ENCODE measurements around the gene SH3TC2.

SH3TC2 gene

DNA sequence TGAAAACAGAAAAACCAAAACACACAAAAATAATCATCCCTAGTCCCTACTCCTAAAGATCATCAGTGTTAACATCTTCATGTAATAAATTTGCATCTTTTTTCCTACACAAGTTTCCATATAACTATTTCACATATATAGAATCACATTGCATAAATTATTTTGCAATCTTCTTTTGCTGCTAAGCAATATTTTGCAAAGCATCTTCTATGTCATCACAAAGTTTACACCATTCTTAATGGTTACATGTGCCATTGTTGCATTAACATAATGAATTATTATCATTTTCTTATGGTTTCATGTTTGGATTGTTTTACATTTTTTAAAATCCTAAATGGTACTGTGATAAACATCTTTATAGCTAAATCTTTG is 17.8 kb downstream of the SH3TC2 start:
- H3K9me3 ChIP-seq (ENCODE audit: control insufficient read depth, low read length), result no peaks in the 10 kb centered on the region
- no peak overlapping the region for H3K27ac ChIP-seq (ENCODE audit: insufficient read depth, low read depth, low read length, poor library complexity, severe bottlenecking)
- no peaks in the 10 kb centered on the region for H3K27me3 ChIP-seq (ENCODE audit: control insufficient read depth, insufficient read depth, low read length, poor library complexity, severe bottlenecking)
- H3K36me3 ChIP-seq (ENCODE audit: control insufficient read depth, insufficient read depth, low read length), result no peaks in the 10 kb centered on the region
- H3K4me1 ChIP-seq (ENCODE audit: control insufficient read depth, insufficient read depth, low read length), result no peaks in the 10 kb centered on the region
- H3K4me3 ChIP-seq (ENCODE audit: insufficient read depth, low read depth, low read length), result no peak overlapping the region

DNA sequence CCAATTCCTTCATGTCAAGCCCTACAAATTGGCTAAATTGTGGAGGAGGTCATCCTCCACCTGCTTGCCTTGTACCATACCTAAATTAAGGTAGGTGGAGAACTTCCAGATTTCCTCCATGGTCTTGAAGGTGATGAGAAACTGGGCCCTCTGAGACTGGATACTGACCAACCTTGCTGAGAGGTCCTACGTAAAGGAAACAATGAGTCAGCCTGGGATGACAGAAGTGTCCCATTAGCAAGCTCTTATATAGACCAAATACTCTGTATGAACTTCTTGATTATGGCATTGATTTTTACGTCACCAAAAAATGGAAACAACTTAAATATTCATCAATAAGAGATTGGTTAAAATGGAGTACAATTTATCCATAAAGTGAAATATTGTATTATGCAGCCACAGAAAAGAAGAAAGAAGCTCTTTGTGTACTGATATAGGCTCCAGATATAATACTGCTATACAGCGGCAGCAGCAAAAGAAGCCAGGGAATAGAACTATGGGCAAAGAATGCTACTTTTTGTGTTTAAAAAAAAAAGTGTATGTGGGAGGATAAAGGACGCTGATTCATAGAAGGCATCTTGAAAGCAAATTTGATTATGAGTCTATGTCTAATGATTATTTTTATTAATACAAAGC is 18.3 kb downstream of the SH3TC2 start:
- no peaks in the 10 kb centered on the region for H3K9me3 ChIP-seq (ENCODE audit: control insufficient read depth, low read length)
- H3K27ac ChIP-seq (ENCODE audit: insufficient read depth, low read depth, low read length, poor library complexity, severe bottlenecking), result no peak overlapping the region
- 94% methylated on average over 3 of the region's 4 CpGs for WGBS, 2 experiments
- H3K27me3 ChIP-seq (ENCODE audit: control insufficient read depth, insufficient read depth, low read length, poor library complexity, severe bottlenecking), result no peaks in the 10 kb centered on the region
- H3K4me3 ChIP-seq (ENCODE audit: insufficient read depth, low read depth, low read length), result no peak overlapping the region
- H3K36me3 ChIP-seq (ENCODE audit: control insufficient read depth, insufficient read depth, low read length), result no peaks in the 10 kb centered on the region
- no peaks in the 10 kb centered on the region for H3K4me1 ChIP-seq (ENCODE audit: control insufficient read depth, insufficient read depth, low read length)

DNA sequence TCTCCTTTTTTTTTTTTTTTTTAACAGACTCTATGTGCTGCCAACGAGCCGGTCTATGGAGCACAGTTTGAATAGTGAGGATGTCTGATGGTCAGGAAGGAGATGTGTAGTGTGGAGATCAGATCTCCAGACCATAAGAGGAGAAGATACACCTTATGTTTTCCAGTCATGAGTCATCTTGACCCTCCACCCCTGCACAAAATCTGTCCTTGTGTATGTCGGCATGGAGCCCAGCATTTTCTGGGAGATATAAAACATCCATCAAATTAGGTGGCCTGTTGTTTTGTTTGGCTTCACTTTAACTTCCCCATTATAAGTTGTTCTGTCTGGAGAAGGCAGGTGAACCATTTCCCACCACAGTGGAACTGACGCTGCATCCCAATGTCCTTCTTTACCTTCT is 19.2 kb downstream of the SH3TC2 start:
- 92 to 94% methylated on average over 4 of the region's 4 CpGs for WGBS, 2 experiments
- Histone ChIP-seq H3K36me3 (ENCODE audit: control insufficient read depth, insufficient read depth, low read length) (no peaks in the 10 kb centered on the region), H3K27ac (ENCODE audit: insufficient read depth, low read depth, low read length, poor library complexity, severe bottlenecking) (no peak overlapping the region), H3K9me3 (ENCODE audit: control insufficient read depth, low read length) (no peaks in the 10 kb centered on the region), H3K4me3 (ENCODE audit: insufficient read depth, low read depth, low read length) (no peak overlapping the region), H3K4me1 (ENCODE audit: control insufficient read depth, insufficient read depth, low read length) (no peaks in the 10 kb centered on the region), H3K27me3 (ENCODE audit: control insufficient read depth, insufficient read depth, low read length, poor library complexity, severe bottlenecking) (no peaks in the 10 kb centered on the region)

DNA sequence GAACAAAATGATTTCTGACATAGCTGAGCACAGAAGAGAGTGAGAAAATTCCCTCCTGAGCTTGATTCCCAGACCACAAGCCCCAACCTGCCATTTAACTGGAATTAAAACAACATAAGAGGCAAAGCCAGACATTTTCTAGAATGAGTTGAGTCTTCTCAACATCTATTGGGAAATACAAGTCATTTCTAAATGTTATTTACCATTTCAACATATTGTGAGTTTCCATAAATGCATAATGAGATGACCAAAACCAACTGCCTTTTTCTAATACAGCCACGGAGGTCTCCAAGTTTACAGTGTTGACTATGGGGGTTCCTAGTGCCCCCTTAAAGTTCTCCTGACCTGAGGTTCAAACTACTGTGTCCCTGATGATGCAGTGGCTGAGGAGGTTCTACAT is 20.0 kb downstream of the SH3TC2 start:
- H3K9me3 ChIP-seq (ENCODE audit: control insufficient read depth, low read length), result no peaks in the 10 kb centered on the region
- H3K27ac ChIP-seq (ENCODE audit: insufficient read depth, low read depth, low read length, poor library complexity, severe bottlenecking), result no peak overlapping the region
- H3K4me3 ChIP-seq (ENCODE audit: insufficient read depth, low read depth, low read length), result no peak overlapping the region
- WGBS, 2 experiments, result 85 to 96% methylated on average over 1 of the region's 1 CpG
- no peaks in the 10 kb centered on the region for H3K4me1 ChIP-seq (ENCODE audit: control insufficient read depth, insufficient read depth, low read length)
- H3K36me3 ChIP-seq (ENCODE audit: control insufficient read depth, insufficient read depth, low read length), result no peaks in the 10 kb centered on the region
- no peaks in the 10 kb centered on the region for H3K27me3 ChIP-seq (ENCODE audit: control insufficient read depth, insufficient read depth, low read length, poor library complexity, severe bottlenecking)

DNA sequence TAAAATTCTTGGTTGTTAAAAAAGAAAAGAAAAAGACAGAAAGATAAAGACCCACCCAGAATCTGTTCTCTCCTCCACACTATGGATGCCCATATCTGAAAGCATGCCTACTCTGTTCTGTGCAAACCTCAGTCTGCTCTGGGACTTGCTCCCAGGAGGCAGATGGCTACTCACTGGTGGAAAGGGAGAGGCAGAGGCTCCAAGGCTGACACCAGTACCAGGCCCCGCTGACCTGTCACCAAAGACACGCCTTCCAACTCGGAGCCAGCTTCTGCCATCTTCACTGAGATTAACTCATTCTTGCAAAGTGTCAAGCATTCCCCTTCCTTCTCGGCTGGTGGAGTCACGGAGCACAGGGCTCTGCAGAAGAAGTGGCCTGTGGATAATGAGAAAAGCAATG is 21.6 kb downstream of the SH3TC2 start:
- 81 to 84% methylated on average over 5 of the region's 5 CpGs for WGBS, 2 experiments
- no peak overlapping the region for H3K4me3 ChIP-seq (ENCODE audit: insufficient read depth, low read depth, low read length)
- no peaks in the 10 kb centered on the region for H3K27me3 ChIP-seq (ENCODE audit: control insufficient read depth, insufficient read depth, low read length, poor library complexity, severe bottlenecking)
- H3K36me3 ChIP-seq (ENCODE audit: control insufficient read depth, insufficient read depth, low read length), result no peaks in the 10 kb centered on the region
- no peaks in the 10 kb centered on the region for H3K9me3 ChIP-seq (ENCODE audit: control insufficient read depth, low read length)
- no peaks in the 10 kb centered on the region for H3K4me1 ChIP-seq (ENCODE audit: control insufficient read depth, insufficient read depth, low read length)
- no peak overlapping the region for H3K27ac ChIP-seq (ENCODE audit: insufficient read depth, low read depth, low read length, poor library complexity, severe bottlenecking)

DNA sequence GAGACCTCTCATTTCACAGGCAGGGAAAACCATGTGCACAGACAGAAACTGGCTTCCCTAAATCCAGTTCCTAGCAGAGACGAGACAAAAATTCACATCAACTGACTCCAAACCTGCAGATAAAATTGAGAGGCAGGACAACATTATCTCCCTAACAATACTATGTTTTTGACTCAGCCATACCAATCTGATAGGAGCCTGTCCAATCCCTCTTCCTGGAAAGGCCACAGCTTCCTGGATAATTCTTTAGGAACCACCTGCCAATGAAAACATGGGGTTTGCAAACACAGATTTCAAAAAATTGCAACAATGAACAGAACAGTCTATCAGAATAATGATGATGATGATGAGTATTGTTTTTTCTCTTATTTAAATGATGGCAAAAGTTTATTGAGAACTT is 22.4 kb downstream of the SH3TC2 start:
- H3K27me3 ChIP-seq (ENCODE audit: control insufficient read depth, insufficient read depth, low read length, poor library complexity, severe bottlenecking), result no peaks in the 10 kb centered on the region
- no peaks in the 10 kb centered on the region for H3K9me3 ChIP-seq (ENCODE audit: control insufficient read depth, low read length)
- WGBS, 2 experiments, result 87 to 89% methylated on average over 1 of the region's 1 CpG
- no peaks in the 10 kb centered on the region for H3K36me3 ChIP-seq (ENCODE audit: control insufficient read depth, insufficient read depth, low read length)
- no peaks in the 10 kb centered on the region for H3K4me1 ChIP-seq (ENCODE audit: control insufficient read depth, insufficient read depth, low read length)
- no peak overlapping the region for H3K4me3 ChIP-seq (ENCODE audit: insufficient read depth, low read depth, low read length)
- H3K27ac ChIP-seq (ENCODE audit: insufficient read depth, low read depth, low read length, poor library complexity, severe bottlenecking), result no peak overlapping the region

DNA sequence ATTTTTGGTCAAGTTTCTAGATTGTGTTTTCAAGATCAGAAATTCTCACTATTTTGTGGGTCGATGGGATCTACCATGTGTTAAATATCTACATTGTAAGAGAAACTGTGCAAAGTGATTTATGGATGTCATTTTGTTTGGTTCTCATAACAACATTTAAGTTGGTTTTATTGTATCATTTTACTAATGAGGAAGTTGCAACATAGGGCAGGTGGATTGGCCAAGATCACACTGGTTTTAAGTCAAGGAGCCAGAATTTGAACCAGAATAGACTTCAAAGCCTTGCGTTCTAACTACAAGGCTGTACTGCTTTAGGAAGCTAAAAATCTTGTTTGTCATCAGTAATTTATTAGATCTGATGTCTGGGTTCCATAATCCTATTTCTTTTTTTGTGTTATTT is 23.4 kb downstream of the SH3TC2 start:
- Histone ChIP-seq H3K27ac (ENCODE audit: insufficient read depth, low read depth, low read length, poor library complexity, severe bottlenecking) (no peak overlapping the region), H3K27me3 (ENCODE audit: control insufficient read depth, insufficient read depth, low read length, poor library complexity, severe bottlenecking) (no peaks in the 10 kb centered on the region), H3K4me1 (ENCODE audit: control insufficient read depth, insufficient read depth, low read length) (no peaks in the 10 kb centered on the region), H3K9me3 (ENCODE audit: control insufficient read depth, low read length) (no peaks in the 10 kb centered on the region), H3K36me3 (ENCODE audit: control insufficient read depth, insufficient read depth, low read length) (no peaks in the 10 kb centered on the region), H3K4me3 (ENCODE audit: insufficient read depth, low read depth, low read length) (no peak overlapping the region)
- 96% methylated on average over 2 of the region's 2 CpGs for WGBS, 2 experiments

DNA sequence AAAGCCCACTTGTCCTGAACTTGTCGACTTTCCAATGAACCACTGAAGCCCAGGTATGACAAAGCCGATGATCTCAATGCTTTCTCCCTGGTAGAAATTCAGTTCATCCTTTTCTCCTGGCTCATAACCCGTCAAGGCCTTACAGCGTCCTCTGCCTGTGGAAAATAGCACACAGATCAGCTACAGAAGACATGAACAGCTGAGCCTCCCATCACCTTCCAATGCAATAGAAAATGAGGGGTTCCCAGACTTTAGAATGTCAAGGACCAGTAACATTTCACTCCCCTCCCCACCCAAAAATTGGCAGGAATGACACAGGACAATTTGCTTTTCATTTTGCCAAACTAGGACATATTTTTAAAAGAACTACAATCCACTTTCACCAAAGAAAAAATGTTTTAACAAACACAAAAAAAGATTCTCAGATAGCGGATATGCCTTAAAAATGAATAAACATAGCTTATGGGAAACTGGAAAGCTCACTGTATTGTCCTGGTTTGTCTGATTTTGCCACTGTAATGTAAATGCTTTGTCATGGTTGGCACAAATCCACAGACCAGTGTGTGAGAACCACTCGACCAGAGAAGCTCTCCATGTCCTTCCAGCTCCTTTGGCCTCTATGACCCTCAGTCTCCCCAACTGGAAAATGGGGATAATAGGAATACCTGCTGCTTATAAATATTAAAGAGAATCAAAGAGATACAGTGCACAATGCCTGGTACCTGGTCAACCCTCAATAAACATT is 24.4 kb downstream of the SH3TC2 start:
- no peak overlapping the region for H3K4me3 ChIP-seq (ENCODE audit: insufficient read depth, low read depth, low read length)
- no peaks in the 10 kb centered on the region for H3K4me1 ChIP-seq (ENCODE audit: control insufficient read depth, insufficient read depth, low read length)
- H3K36me3 ChIP-seq (ENCODE audit: control insufficient read depth, insufficient read depth, low read length), result no peaks in the 10 kb centered on the region
- no peaks in the 10 kb centered on the region for H3K9me3 ChIP-seq (ENCODE audit: control insufficient read depth, low read length)
- no peak overlapping the region for H3K27ac ChIP-seq (ENCODE audit: insufficient read depth, low read depth, low read length, poor library complexity, severe bottlenecking)
- H3K27me3 ChIP-seq (ENCODE audit: control insufficient read depth, insufficient read depth, low read length, poor library complexity, severe bottlenecking), result no peaks in the 10 kb centered on the region
- WGBS, 2 experiments, result 88 to 91% methylated on average over 6 of the region's 6 CpGs

DNA sequence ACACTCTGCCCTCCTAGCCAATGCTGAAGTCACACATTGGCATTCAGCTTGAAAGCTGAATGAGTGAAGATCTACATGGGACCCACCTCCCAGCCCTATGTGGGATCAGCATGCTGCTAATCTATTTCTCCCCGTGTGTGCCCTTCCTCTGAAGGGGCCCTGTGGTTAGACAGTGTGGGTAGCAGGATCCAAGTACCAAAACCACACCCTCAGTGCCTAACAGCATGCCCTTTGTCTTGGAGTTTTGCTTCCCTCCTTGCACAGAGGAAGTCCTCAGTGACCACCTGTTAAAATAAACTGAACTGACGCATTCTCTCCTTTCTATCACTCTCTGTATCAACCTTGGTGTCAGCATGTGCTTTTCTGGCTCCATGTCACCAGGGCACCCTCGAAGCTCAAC is 25.0 kb downstream of the SH3TC2 start:
- Histone ChIP-seq H3K4me1 (ENCODE audit: control insufficient read depth, insufficient read depth, low read length) (no peaks in the 10 kb centered on the region), H3K9me3 (ENCODE audit: control insufficient read depth, low read length) (no peaks in the 10 kb centered on the region), H3K36me3 (ENCODE audit: control insufficient read depth, insufficient read depth, low read length) (no peaks in the 10 kb centered on the region), H3K27ac (ENCODE audit: insufficient read depth, low read depth, low read length, poor library complexity, severe bottlenecking) (no peak overlapping the region), H3K27me3 (ENCODE audit: control insufficient read depth, insufficient read depth, low read length, poor library complexity, severe bottlenecking) (no peaks in the 10 kb centered on the region), H3K4me3 (ENCODE audit: insufficient read depth, low read depth, low read length) (no peak overlapping the region)
- 88 to 93% methylated on average over 3 of the region's 3 CpGs for WGBS, 2 experiments

DNA sequence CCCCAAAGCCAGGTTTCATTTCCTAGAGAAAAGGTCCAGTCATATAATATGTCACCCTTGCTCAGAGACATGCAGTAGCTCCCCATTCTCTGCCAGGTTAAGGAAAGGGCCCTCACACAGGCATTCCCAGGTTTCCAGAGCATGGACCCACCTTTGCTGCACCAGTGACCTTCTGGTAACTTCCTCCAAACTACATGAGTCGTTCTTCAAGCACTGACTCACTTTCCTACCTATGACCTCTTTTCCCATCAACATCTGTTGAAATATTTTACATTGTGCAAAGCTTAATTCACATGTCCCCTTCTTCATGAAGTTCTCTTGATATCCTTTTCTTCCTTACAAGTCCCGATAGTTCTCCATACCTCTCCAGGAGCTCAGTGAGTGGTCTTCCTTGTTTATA is 25.9 kb downstream of the SH3TC2 start:
- no peak overlapping the region for H3K4me3 ChIP-seq (ENCODE audit: insufficient read depth, low read depth, low read length)
- no peak overlapping the region for H3K27ac ChIP-seq (ENCODE audit: insufficient read depth, low read depth, low read length, poor library complexity, severe bottlenecking)
- no peaks in the 10 kb centered on the region for H3K36me3 ChIP-seq (ENCODE audit: control insufficient read depth, insufficient read depth, low read length)
- 92 to 96% methylated on average over 2 of the region's 2 CpGs for WGBS, 2 experiments
- no peaks in the 10 kb centered on the region for H3K27me3 ChIP-seq (ENCODE audit: control insufficient read depth, insufficient read depth, low read length, poor library complexity, severe bottlenecking)
- H3K4me1 ChIP-seq (ENCODE audit: control insufficient read depth, insufficient read depth, low read length), result no peaks in the 10 kb centered on the region
- no peaks in the 10 kb centered on the region for H3K9me3 ChIP-seq (ENCODE audit: control insufficient read depth, low read length)
